ENCODE data around the gene PADI3. TPM values are rescaled to one million over a fixed set of nuclear protein-coding genes. Genes with fewer than 3 reads are reported as not detected.
"Not testable (repeated sequence)": the region's sequence is repeated elsewhere in the genome, so short reads cannot be mapped to it uniquely, and the experiment has no call there.

PADI3 gene
- total RNA-seq, 3 donors from 2014 or later (not counting 1 experiment from before 2014, with no cell fraction given): not detected

- no peaks in the 10 kb centered on the region for H3K4me1 Mint-ChIP-seq
- Histone ChIP-seq H3K9me3 (ENCODE audit: control insufficient read depth, insufficient read depth, low read length) (no peaks in the 10 kb centered on the region), H3K4me3 (ENCODE audit: low read length) (no peak overlapping the region), H3K4me1 (ENCODE audit: control insufficient read depth, insufficient read depth, low read length) (no peaks in the 10 kb centered on the region), H3K27ac (ENCODE audit: low read length) (no peak overlapping the region), H3K27me3 (ENCODE audit: control insufficient read depth, insufficient read depth, low read length) (no peaks in the 10 kb centered on the region), H3K36me3 (ENCODE audit: control insufficient read depth, insufficient read depth, low read length) (no peaks in the 10 kb centered on the region)
- TF ChIP-seq CTCF (IDR thresholded peaks at IDR 0.05): no peak
- H3K4me3 Mint-ChIP-seq: no peak overlapping the region
- H3K27ac Mint-ChIP-seq: no peak overlapping the region
- H3K36me3 Mint-ChIP-seq: no peaks in the 10 kb centered on the region
- intact Hi-C loops (cut with micrococcal nuclease): no loop called here
- no peaks in the 10 kb centered on the region for H3K9me3 Mint-ChIP-seq
- no peak for ATAC-seq
- no peak for DNase-seq
- 89% methylated on average over 11 of the region's 11 CpGs for WGBS (ENCODE audit: insufficient coverage)
- H3K27me3 Mint-ChIP-seq (ENCODE audit: low read depth in 2 of 2): peaks cover 0 to 11% of the 10 kb centered on the region in 2 donors
Observed at GRCh38 chr1:17319561-17320350, 70.9 kb downstream of the PADI3 start.

GRCh38 chr1:17321857-17322390, 73.0 kb downstream of the PADI3 start:
- H3K27me3 Mint-ChIP-seq (ENCODE audit: low read depth in 2 of 2): peaks cover 0 to 18% of the 10 kb centered on the region in 2 donors
- H3K4me3 ChIP-seq (ENCODE audit: low read length); H3K36me3 ChIP-seq (ENCODE audit: control insufficient read depth, insufficient read depth, low read length); H3K4me1 Mint-ChIP-seq; H3K9me3 ChIP-seq (ENCODE audit: control insufficient read depth, insufficient read depth, low read length); DNase-seq; H3K27ac Mint-ChIP-seq; H3K27ac ChIP-seq (ENCODE audit: low read length); H3K4me3 Mint-ChIP-seq; H3K4me1 ChIP-seq (ENCODE audit: control insufficient read depth, insufficient read depth, low read length); intact Hi-C loops (cut with micrococcal nuclease); H3K27me3 ChIP-seq (ENCODE audit: control insufficient read depth, insufficient read depth, low read length); ATAC-seq; H3K9me3 Mint-ChIP-seq; H3K36me3 Mint-ChIP-seq: not testable (repeated sequence)
- WGBS (ENCODE audit: insufficient coverage): 87% methylated on average over 6 of the region's 6 CpGs

- intact Hi-C loops (cut with micrococcal nuclease): no loop called here
- WGBS (ENCODE audit: insufficient coverage): 96% methylated on average over 3 of the region's 5 CpGs
- ATAC-seq: no peak
Observed at GRCh38 chr1:17328855-17329254, 80.0 kb downstream of the PADI3 start.

More at GRCh38 chr1:17328855-17329254, 80.0 kb downstream of the PADI3 start:
- Mint-ChIP-seq H3K27me3 (ENCODE audit: low read depth in 2 of 2) (peaks cover 3 to 7% of the 10 kb centered on the region in 2 donors), H3K36me3 (no peaks in the 10 kb centered on the region), H3K4me1 (no peaks in the 10 kb centered on the region), H3K27ac (no peak overlapping the region), H3K4me3 (no peak overlapping the region), H3K9me3 (no peaks in the 10 kb centered on the region)
- Histone ChIP-seq H3K27me3 (ENCODE audit: control insufficient read depth, insufficient read depth, low read length) (no peaks in the 10 kb centered on the region), H3K9me3 (ENCODE audit: control insufficient read depth, insufficient read depth, low read length) (no peaks in the 10 kb centered on the region), H3K4me3 (ENCODE audit: low read length) (no peak overlapping the region), H3K27ac (ENCODE audit: low read length) (no peak overlapping the region), H3K36me3 (ENCODE audit: control insufficient read depth, insufficient read depth, low read length) (no peaks in the 10 kb centered on the region), H3K4me1 (ENCODE audit: control insufficient read depth, insufficient read depth, low read length) (no peaks in the 10 kb centered on the region)
- no peak for TF ChIP-seq CTCF (IDR thresholded peaks at IDR 0.05)
- no peak for DNase-seq

Data from natural killer cell (primary cell).